HEK293 (cell line): ENCODE results near the gene SLC44A5.

ENCODE experiments used
- CTCF ChIA-PET: fragments of 350-600 bp; formaldehyde crosslinking; extraction: SDS; loops from one replicate; lab custom pipeline; 2021; ENCODE audit warnings: antibody characterized with exemption; lab: Yijun Ruan, JAX
- POLR2A ChIA-PET: fragments of 300-600 bp; formaldehyde crosslinking; extraction: SDS; loops from one replicate; lab custom pipeline; 2020; ENCODE audit warnings: antibody characterized with exemption, inconsistent platforms; lab: Yijun Ruan, JAX
- H3K27ac ChIP-seq: fragments of 200-500 bp; sonication (Bioruptor generic); 2 replicates; pipeline ENCODE4 v1.5.1; 2014; ENCODE audit warnings: low read depth, low read length, control low read depth, inconsistent platforms; ENCODE audit errors: extremely low read depth
- H3K36me3 ChIP-seq, 2 experiments: fragments of 200-500 bp in 1 of 2; sonication (Bioruptor generic) in 1 of 2; 1 replicate in 1 of 2; 2 replicates in 1 of 2; pipeline ENCODE4 v1.5.1; 2014 to 2017; ENCODE audit warnings: inconsistent platforms in 2 of 2, low read length in 2 of 2; ENCODE audit not compliant: control insufficient read depth in 2 of 2, insufficient read depth in 1 of 2
- H3K4me1 ChIP-seq: fragments of 200-500 bp; sonication (Bioruptor generic); 2 replicates; pipeline ENCODE4 v1.5.1; 2014; ENCODE audit warnings: mild to moderate bottlenecking, low read length, inconsistent platforms; ENCODE audit not compliant: control insufficient read depth, insufficient read depth
- H3K4me3 ChIP-seq: 2 replicates; pipeline ENCODE4 v1.5.1; 2011; ENCODE audit warnings: low read depth, mild to moderate bottlenecking, control low read depth, low read length, moderate library complexity
- H3K9me3 ChIP-seq: fragments of 200-500 bp; sonication (Bioruptor generic); 2 replicates; pipeline ENCODE4 v1.5.1; 2014; ENCODE audit warnings: low read depth, low read length, inconsistent platforms; ENCODE audit not compliant: control insufficient read depth, insufficient read depth
- BCL11A ChIP-seq: fragments of 450-650 bp; formaldehyde crosslinking; IDR thresholded peaks from 2 replicates; pipeline ENCODE4 v1.5.1; 2016; ENCODE audit warnings: low read depth, missing biosample characterization, missing genetic modification characterization
- BCL11B ChIP-seq: fragments of 450-650 bp; formaldehyde crosslinking; IDR thresholded peaks from 2 replicates; pipeline ENCODE4 v1.5.1; 2016; ENCODE audit warnings: low read depth, missing biosample characterization, missing genetic modification characterization
- GLI4 ChIP-seq: fragments of 450-650 bp; formaldehyde crosslinking; IDR thresholded peaks from 2 replicates; pipeline ENCODE4 v1.5.1; 2016; ENCODE audit warnings: missing biosample characterization, missing genetic modification characterization
- KLF8 ChIP-seq: fragments of 450-650 bp; formaldehyde crosslinking; IDR thresholded peaks from 2 replicates; pipeline ENCODE4 v1.5.1; 2016; ENCODE audit warnings: missing biosample characterization, missing genetic modification characterization
- PRDM1 ChIP-seq: fragments of 450-650 bp; formaldehyde crosslinking; IDR thresholded peaks from 2 replicates; pipeline ENCODE4; 2016; ENCODE audit warnings: missing biosample characterization, missing genetic modification characterization
- REPIN1 ChIP-seq: fragments of 450-650 bp; formaldehyde crosslinking; IDR thresholded peaks from 2 replicates; pipeline ENCODE4 v1.5.1; 2017; ENCODE audit warnings: missing biosample characterization, missing genetic modification characterization, low read depth
- YY2 ChIP-seq: fragments of 450-650 bp; formaldehyde crosslinking; IDR thresholded peaks from 2 replicates; pipeline ENCODE4 v1.5.1; 2016; ENCODE audit warnings: missing biosample characterization, missing genetic modification characterization
- ZBTB1 ChIP-seq: fragments of 450-650 bp; formaldehyde crosslinking; IDR thresholded peaks from 2 replicates; pipeline ENCODE4 v1.5.1; 2016; ENCODE audit warnings: missing biosample characterization, missing genetic modification characterization
- ZBTB17 ChIP-seq: fragments of 450-650 bp; formaldehyde crosslinking; IDR thresholded peaks from 2 replicates; pipeline ENCODE4 v1.5.1; 2016; ENCODE audit warnings: missing biosample characterization, missing genetic modification characterization
- ZFHX2 ChIP-seq: fragments of 450-650 bp; formaldehyde crosslinking; conservative IDR thresholded peaks from 2 replicates; pipeline ENCODE4 v1.5.1; 2016; ENCODE audit warnings: missing biosample characterization, missing genetic modification characterization
- ZFP37 ChIP-seq: fragments of 450-650 bp; formaldehyde crosslinking; IDR thresholded peaks from 2 replicates; pipeline ENCODE4 v1.5.1; 2016; ENCODE audit warnings: missing biosample characterization, missing genetic modification characterization
- ZNF112 ChIP-seq: fragments of 450-650 bp; formaldehyde crosslinking; IDR thresholded peaks from 2 replicates; pipeline ENCODE4 v1.5.0; 2017; ENCODE audit warnings: missing biosample characterization, missing genetic modification characterization
- ZNF114 ChIP-seq: fragments of 450-650 bp; formaldehyde crosslinking; IDR thresholded peaks from 2 replicates; pipeline ENCODE4 v1.5.0; 2017; ENCODE audit warnings: missing biosample characterization, missing genetic modification characterization
- ZNF155 ChIP-seq: fragments of 450-650 bp; formaldehyde crosslinking; IDR thresholded peaks from 2 replicates; pipeline ENCODE4 v1.5.1; 2016; ENCODE audit warnings: missing biosample characterization, missing genetic modification characterization
- ZNF2 ChIP-seq: fragments of 450-650 bp; formaldehyde crosslinking; IDR thresholded peaks from 2 replicates; pipeline ENCODE4 v1.5.1; 2016; ENCODE audit warnings: missing biosample characterization, missing genetic modification characterization
- ZNF214 ChIP-seq: fragments of 450-650 bp; formaldehyde crosslinking; IDR thresholded peaks from 2 replicates; pipeline ENCODE4 v1.5.1; 2017; ENCODE audit warnings: missing biosample characterization, mild to moderate bottlenecking, missing genetic modification characterization, borderline replicate concordance
- ZNF23 ChIP-seq: fragments of 450-650 bp; formaldehyde crosslinking; IDR thresholded peaks from 2 replicates; pipeline ENCODE4 v1.5.1; 2016; ENCODE audit warnings: missing biosample characterization, missing genetic modification characterization, borderline replicate concordance
- ZNF24 ChIP-seq: fragments of 450-650 bp; formaldehyde crosslinking; IDR thresholded peaks from 2 replicates; pipeline ENCODE4 v1.5.1; 2016; ENCODE audit warnings: missing biosample characterization, missing genetic modification characterization
- ZNF302 ChIP-seq: fragments of 450-650 bp; formaldehyde crosslinking; IDR thresholded peaks from 2 replicates; pipeline ENCODE4 v1.5.1; 2016; ENCODE audit warnings: missing biosample characterization, missing genetic modification characterization, low read depth
- ZNF416 ChIP-seq: fragments of 450-650 bp; formaldehyde crosslinking; IDR thresholded peaks from 2 replicates; pipeline ENCODE4 v1.5.1; 2016; ENCODE audit warnings: missing biosample characterization, missing genetic modification characterization
- ZNF544 ChIP-seq: fragments of 450-650 bp; formaldehyde crosslinking; IDR thresholded peaks from 2 replicates; pipeline ENCODE4 v1.5.0; 2017; ENCODE audit warnings: missing biosample characterization, missing genetic modification characterization
- ZNF621 ChIP-seq: fragments of 450-650 bp; formaldehyde crosslinking; IDR thresholded peaks from 2 replicates; pipeline ENCODE4 v1.5.1; 2017; ENCODE audit warnings: missing biosample characterization, missing genetic modification characterization
- ZNF707 ChIP-seq: fragments of 450-650 bp; formaldehyde crosslinking; IDR thresholded peaks from 2 replicates; pipeline ENCODE4 v1.5.1; 2016; ENCODE audit warnings: missing biosample characterization, missing genetic modification characterization
- TF ChIP-seq, protein P1 (sequence below): fragments of 450-650 bp; formaldehyde crosslinking; IDR thresholded peaks from 2 replicates; pipeline ENCODE4 v1.5.1; 2016; ENCODE audit warnings: missing biosample characterization, missing genetic modification characterization, borderline replicate concordance
- TF ChIP-seq, protein P2 (sequence below): fragments of 450-650 bp; formaldehyde crosslinking; IDR thresholded peaks from 2 replicates; pipeline ENCODE4 v1.5.1; 2016; ENCODE audit warnings: missing biosample characterization, missing genetic modification characterization, borderline replicate concordance
- TF ChIP-seq, protein P3 (sequence below): fragments of 450-650 bp; formaldehyde crosslinking; IDR thresholded peaks from 2 replicates; pipeline ENCODE4 v1.5.1; 2016; ENCODE audit warnings: missing biosample characterization, missing genetic modification characterization
- TF ChIP-seq, protein P4 (sequence below): fragments of 450-650 bp; formaldehyde crosslinking; IDR thresholded peaks from 2 replicates; pipeline ENCODE4 v1.5.1; 2017; ENCODE audit warnings: missing biosample characterization, missing genetic modification characterization
- TF ChIP-seq, protein P5 (sequence below): fragments of 450-650 bp; IDR thresholded peaks from 2 replicates; pipeline ENCODE4 v1.5.1; 2018; ENCODE audit warnings: missing biosample characterization, missing genetic modification characterization

SLC44A5 gene

DNA sequence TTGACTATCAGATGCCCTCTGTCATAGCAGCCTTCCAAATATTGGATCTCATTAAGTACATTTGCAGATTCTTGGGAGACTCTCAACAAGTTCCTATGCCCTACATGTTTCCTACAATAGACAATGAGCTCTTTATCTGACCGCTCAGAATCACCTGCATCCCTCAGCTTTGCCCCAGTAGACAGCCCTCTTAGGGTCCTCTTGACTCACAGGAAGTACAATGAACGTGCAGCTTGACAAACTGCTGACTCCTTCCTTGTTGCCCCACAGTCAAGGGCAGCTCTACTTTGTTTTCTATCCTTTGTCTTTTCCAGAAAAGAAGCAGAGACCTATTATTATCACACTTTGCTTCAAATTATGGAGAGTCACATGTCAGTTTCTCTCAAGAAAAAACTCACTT, 27.6 kb downstream of the SLC44A5 start:
- TF ChIP-seq ZNF214 (tag by site-specific recombination) (no peak), ZNF112 (tag by site-specific recombination) (no peak), KLF8 (tag by site-specific recombination) (no peak), BCL11B (tag by site-specific recombination) (no peak), ZNF621 (tag by site-specific recombination) (no peak), ZNF23 (no peak), YY2 (tag by site-specific recombination) (no peak), GLI4 (no peak), ZNF2 (no peak), ZNF114 (tag by site-specific recombination) (no peak), PRDM1 (tag by site-specific recombination) (no peak), ZNF24 (tag by site-specific recombination) (no peak), BCL11A (tag by site-specific recombination) (no peak), ZNF416 (tag by site-specific recombination) (no peak), ZBTB1 (no peak)
- TF ChIP-seq, protein P1, sequence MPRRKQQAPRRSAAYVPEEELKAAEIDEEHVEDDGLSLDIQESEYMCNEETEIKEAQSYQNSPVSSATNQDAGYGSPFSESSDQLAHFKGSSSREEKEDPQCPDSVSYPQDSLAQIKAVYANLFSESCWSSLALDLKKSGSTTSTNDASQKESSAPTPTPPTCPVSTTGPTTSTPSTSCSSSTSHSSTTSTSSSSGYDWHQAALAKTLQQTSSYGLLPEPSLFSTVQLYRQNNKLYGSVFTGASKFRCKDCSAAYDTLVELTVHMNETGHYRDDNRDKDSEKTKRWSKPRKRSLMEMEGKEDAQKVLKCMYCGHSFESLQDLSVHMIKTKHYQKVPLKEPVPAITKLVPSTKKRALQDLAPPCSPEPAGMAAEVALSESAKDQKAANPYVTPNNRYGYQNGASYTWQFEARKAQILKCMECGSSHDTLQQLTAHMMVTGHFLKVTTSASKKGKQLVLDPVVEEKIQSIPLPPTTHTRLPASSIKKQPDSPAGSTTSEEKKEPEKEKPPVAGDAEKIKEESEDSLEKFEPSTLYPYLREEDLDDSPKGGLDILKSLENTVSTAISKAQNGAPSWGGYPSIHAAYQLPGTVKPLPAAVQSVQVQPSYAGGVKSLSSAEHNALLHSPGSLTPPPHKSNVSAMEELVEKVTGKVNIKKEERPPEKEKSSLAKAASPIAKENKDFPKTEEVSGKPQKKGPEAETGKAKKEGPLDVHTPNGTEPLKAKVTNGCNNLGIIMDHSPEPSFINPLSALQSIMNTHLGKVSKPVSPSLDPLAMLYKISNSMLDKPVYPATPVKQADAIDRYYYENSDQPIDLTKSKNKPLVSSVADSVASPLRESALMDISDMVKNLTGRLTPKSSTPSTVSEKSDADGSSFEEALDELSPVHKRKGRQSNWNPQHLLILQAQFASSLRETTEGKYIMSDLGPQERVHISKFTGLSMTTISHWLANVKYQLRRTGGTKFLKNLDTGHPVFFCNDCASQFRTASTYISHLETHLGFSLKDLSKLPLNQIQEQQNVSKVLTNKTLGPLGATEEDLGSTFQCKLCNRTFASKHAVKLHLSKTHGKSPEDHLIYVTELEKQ (tag by site-specific recombination) = no peak
- TF ChIP-seq, protein P2, sequence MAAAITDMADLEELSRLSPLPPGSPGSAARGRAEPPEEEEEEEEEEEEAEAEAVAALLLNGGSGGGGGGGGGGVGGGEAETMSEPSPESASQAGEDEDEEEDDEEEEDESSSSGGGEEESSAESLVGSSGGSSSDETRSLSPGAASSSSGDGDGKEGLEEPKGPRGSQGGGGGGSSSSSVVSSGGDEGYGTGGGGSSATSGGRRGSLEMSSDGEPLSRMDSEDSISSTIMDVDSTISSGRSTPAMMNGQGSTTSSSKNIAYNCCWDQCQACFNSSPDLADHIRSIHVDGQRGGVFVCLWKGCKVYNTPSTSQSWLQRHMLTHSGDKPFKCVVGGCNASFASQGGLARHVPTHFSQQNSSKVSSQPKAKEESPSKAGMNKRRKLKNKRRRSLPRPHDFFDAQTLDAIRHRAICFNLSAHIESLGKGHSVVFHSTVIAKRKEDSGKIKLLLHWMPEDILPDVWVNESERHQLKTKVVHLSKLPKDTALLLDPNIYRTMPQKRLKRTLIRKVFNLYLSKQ (tag by site-specific recombination) = no peak
- TF ChIP-seq, protein P3, sequence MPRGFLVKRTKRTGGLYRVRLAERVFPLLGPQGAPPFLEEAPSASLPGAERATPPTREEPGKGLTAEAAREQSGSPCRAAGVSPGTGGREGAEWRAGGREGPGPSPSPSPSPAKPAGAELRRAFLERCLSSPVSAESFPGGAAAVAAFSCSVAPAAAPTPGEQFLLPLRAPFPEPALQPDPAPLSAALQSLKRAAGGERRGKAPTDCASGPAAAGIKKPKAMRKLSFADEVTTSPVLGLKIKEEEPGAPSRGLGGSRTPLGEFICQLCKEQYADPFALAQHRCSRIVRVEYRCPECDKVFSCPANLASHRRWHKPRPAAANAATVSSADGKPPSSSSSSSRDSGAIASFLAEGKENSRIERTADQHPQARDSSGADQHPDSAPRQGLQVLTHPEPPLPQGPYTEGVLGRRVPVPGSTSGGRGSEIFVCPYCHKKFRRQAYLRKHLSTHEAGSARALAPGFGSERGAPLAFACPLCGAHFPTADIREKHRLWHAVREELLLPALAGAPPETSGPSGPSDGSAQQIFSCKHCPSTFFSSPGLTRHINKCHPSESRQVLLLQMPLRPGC (tag by site-specific recombination) = no peak
- TF ChIP-seq, protein P4, sequence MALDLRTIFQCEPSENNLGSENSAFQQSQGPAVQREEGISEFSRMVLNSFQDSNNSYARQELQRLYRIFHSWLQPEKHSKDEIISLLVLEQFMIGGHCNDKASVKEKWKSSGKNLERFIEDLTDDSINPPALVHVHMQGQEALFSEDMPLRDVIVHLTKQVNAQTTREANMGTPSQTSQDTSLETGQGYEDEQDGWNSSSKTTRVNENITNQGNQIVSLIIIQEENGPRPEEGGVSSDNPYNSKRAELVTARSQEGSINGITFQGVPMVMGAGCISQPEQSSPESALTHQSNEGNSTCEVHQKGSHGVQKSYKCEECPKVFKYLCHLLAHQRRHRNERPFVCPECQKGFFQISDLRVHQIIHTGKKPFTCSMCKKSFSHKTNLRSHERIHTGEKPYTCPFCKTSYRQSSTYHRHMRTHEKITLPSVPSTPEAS (tag by site-specific recombination) = no peak
- H3K4me3 ChIP-seq = no peak overlapping the region
- H3K4me1 ChIP-seq = no peaks in the 10 kb centered on the region
- POLR2A ChIA-PET = no interaction called here
- no peaks in the 10 kb centered on the region for H3K36me3 ChIP-seq
- no peaks in the 10 kb centered on the region for H3K9me3 ChIP-seq
- H3K27ac ChIP-seq = no peak overlapping the region
- CTCF ChIA-PET = interaction anchor here (0.7 kb wide), 1 partner anchor 308 kb away, joined by 3 read pairs; no protein-coding TSS in a partner anchor

DNA sequence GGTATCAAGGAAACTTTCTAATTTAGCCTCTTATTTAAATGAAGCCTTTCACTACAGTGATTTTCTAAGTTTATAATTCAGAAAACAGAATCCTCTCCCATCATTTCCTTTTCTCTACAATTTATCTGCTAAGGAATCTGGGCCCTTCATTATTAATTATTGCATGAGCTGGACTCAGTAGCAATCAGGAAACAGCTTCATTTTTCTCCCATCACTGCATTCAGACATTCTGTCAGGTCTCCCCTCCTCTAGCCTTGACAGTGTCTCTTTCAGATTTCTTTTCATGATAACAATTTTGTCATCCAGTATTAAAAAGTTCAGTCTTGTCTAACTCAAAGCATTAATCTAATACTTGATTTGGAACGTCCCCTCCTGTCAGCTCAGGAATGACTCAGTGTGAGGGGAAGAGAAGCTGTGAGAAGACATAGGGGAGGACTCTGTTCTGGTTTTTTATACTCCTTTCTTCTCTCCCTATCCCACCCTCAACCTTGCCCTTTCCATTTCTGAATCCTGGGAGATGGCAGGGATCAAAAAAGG, 28.1 kb downstream of the SLC44A5 start:
- no peaks in the 10 kb centered on the region for H3K4me1 ChIP-seq
- CTCF ChIA-PET = interaction anchor here (0.7 kb wide), 1 partner anchor 308 kb away, joined by 3 read pairs; no protein-coding TSS in a partner anchor
- TF ChIP-seq, protein P5, sequence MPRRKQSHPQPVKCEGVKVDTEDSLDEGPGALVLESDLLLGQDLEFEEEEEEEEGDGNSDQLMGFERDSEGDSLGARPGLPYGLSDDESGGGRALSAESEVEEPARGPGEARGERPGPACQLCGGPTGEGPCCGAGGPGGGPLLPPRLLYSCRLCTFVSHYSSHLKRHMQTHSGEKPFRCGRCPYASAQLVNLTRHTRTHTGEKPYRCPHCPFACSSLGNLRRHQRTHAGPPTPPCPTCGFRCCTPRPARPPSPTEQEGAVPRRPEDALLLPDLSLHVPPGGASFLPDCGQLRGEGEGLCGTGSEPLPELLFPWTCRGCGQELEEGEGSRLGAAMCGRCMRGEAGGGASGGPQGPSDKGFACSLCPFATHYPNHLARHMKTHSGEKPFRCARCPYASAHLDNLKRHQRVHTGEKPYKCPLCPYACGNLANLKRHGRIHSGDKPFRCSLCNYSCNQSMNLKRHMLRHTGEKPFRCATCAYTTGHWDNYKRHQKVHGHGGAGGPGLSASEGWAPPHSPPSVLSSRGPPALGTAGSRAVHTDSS (tag by site-specific recombination) = no peak
- TF ChIP-seq ZFHX2 (tag by site-specific recombination) = no peak
- TF ChIP-seq ZFP37 = no peak
- no peak for TF ChIP-seq ZNF707 (tag by site-specific recombination)
- no peak for TF ChIP-seq ZBTB17 (tag by site-specific recombination)
- TF ChIP-seq ZNF302 = no peak
- TF ChIP-seq ZNF544 (tag by site-specific recombination) = no peak
- TF ChIP-seq ZNF155 = no peak
- TF ChIP-seq REPIN1 (tag by site-specific recombination) = no peak
- TF ChIP-seq, all 188 proteins: peak for 0
- POLR2A ChIA-PET = no interaction called here
- Histone ChIP-seq H3K9me3 (no peaks in the 10 kb centered on the region), H3K4me3 (no peak overlapping the region), H3K27ac (no peak overlapping the region), H3K36me3 (no peaks in the 10 kb centered on the region)
